RWPE2 (cell line): ENCODE results near the gene TMC2.

ENCODE experiments used
- ATAC-seq: fragments of 200-7000 bp; cut with Tn5 transposase; 3 replicates; pipeline ENCODE4 v1.9.1; 2021; ENCODE audit warnings: low read depth
- DNase-seq: peaks from one replicate; pipeline ENCODE4 v3.0.0-alpha.2; 2020; ENCODE audit warnings: low spot score
- H3K27ac ChIP-seq: fragments of 450-650 bp; 2 replicates; pipeline ENCODE4 v1.5.1; 2017; ENCODE audit warnings: mild to moderate bottlenecking; ENCODE audit not compliant: poor library complexity, severe bottlenecking
- H3K27me3 ChIP-seq: fragments of 250-450 bp; sonication (Bioruptor Pico); 2 replicates; pipeline ENCODE4 v1.5.1; 2021; ENCODE audit warnings: mild to moderate bottlenecking, moderate library complexity; ENCODE audit not compliant: insufficient read depth, poor library complexity, severe bottlenecking
- H3K36me3 ChIP-seq: fragments of 250-450 bp; sonication (Bioruptor Pico); 2 replicates; pipeline ENCODE4 v1.5.1; 2020; ENCODE audit warnings: low read depth, mild to moderate bottlenecking, moderate library complexity
- H3K4me1 ChIP-seq: fragments of 250-450 bp; sonication (Bioruptor Pico); 2 replicates; pipeline ENCODE4 v1.5.1; 2021; ENCODE audit warnings: mild to moderate bottlenecking, moderate library complexity; ENCODE audit not compliant: insufficient read depth, poor library complexity, severe bottlenecking
- H3K4me3 ChIP-seq: fragments of 250-450 bp; sonication (Bioruptor Pico); 2 replicates; pipeline ENCODE4 v1.5.1; 2021; ENCODE audit warnings: mild to moderate bottlenecking, moderate library complexity; ENCODE audit not compliant: severe bottlenecking
- H3K9me3 ChIP-seq: fragments of 250-450 bp; sonication (Bioruptor Pico); 2 replicates; pipeline ENCODE4 v1.5.1; 2021; ENCODE audit warnings: mild to moderate bottlenecking, moderate library complexity; ENCODE audit not compliant: severe bottlenecking
- TF ChIP-seq, protein P1 (sequence below): fragments of 450-650 bp; IDR thresholded peaks from one replicate; pipeline ENCODE4 v1.5.1; 2017; ENCODE audit warnings: mild to moderate bottlenecking, moderate library complexity; ENCODE audit not compliant: poor library complexity, severe bottlenecking

The TMC2 gene

DNA sequence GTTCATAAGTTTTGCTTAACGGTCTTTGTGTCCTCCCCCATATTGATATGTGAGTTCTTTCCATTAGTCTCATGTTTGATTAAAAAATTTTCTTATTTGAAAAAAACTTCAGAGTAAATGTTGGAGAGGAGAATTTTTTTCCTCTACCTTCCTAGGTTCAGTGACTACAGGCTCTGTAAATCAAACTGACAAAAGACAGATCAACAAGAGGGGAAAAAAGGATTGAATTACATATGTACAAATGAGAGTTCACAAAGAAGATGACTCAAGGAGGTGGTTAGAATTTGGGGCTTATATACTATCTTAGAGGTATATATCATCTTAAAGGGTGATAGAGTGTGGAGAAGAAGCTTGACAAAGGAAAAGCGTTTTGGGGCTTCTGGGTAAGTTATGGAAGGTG, 5.6 kb downstream of the TMC2 start:
- Histone ChIP-seq H3K27ac (no peak overlapping the region), H3K4me3 (no peak overlapping the region), H3K27me3 (peaks cover 45% of the 10 kb centered on the region), H3K4me1 (no peaks in the 10 kb centered on the region), H3K9me3 (no peaks in the 10 kb centered on the region), H3K36me3 (no peaks in the 10 kb centered on the region)
- no peak for ATAC-seq
- DNase-seq, result no peak
- TF ChIP-seq, protein P1, sequence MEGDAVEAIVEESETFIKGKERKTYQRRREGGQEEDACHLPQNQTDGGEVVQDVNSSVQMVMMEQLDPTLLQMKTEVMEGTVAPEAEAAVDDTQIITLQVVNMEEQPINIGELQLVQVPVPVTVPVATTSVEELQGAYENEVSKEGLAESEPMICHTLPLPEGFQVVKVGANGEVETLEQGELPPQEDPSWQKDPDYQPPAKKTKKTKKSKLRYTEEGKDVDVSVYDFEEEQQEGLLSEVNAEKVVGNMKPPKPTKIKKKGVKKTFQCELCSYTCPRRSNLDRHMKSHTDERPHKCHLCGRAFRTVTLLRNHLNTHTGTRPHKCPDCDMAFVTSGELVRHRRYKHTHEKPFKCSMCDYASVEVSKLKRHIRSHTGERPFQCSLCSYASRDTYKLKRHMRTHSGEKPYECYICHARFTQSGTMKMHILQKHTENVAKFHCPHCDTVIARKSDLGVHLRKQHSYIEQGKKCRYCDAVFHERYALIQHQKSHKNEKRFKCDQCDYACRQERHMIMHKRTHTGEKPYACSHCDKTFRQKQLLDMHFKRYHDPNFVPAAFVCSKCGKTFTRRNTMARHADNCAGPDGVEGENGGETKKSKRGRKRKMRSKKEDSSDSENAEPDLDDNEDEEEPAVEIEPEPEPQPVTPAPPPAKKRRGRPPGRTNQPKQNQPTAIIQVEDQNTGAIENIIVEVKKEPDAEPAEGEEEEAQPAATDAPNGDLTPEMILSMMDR, result no peak

- Histone ChIP-seq H3K36me3 (no peaks in the 10 kb centered on the region), H3K4me1 (no peaks in the 10 kb centered on the region), H3K27me3 (peaks cover 49% of the 10 kb centered on the region), H3K27ac (no peak overlapping the region), H3K9me3 (no peaks in the 10 kb centered on the region), H3K4me3 (no peak overlapping the region)
- DNase-seq (no peak), ATAC-seq (no peak)
- TF ChIP-seq, protein P1, result no peak
Measured at GRCh38 chr20:2542361-2542760, 6.0 kb downstream of the TMC2 start.

DNA sequence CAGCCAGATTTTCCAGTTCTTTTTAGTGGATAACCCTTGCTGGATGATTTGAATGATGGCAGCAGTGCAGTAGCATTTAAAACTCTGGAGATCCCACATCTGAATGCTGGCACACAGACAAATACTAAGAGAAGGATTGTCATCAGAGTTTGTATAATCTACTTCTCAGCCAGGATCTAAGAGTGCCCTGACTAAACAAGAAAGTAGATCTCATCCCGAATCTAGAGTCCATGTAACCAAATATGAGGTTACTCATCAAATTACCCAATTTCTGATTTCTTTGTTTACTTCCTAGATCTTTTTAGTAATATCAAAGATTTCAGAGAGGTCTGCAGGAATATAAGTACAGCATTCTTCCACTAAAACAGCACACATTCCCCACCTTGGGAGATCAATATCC, 7.8 kb downstream of the TMC2 start:
- Histone ChIP-seq H3K4me3 (no peak overlapping the region), H3K27me3 (peaks cover 53% of the 10 kb centered on the region), H3K9me3 (no peaks in the 10 kb centered on the region), H3K4me1 (no peaks in the 10 kb centered on the region), H3K36me3 (no peaks in the 10 kb centered on the region), H3K27ac (no peak overlapping the region)
- TF ChIP-seq, protein P1, result no peak
- ATAC-seq, result 0 out of 3 replicates have a peak, but pooled peaks have one; percentile 36
- DNase-seq, result no peak

- Histone ChIP-seq H3K4me1 (no peaks in the 10 kb centered on the region), H3K9me3 (no peaks in the 10 kb centered on the region), H3K36me3 (no peaks in the 10 kb centered on the region), H3K27me3 (peaks cover 60% of the 10 kb centered on the region), H3K27ac (no peak overlapping the region), H3K4me3 (no peak overlapping the region)
- DNase-seq, result no peak
- TF ChIP-seq, protein P1, result no peak
- no peak for ATAC-seq
Measured at GRCh38 chr20:2545594-2545993, 9.2 kb downstream of the TMC2 start.

DNA sequence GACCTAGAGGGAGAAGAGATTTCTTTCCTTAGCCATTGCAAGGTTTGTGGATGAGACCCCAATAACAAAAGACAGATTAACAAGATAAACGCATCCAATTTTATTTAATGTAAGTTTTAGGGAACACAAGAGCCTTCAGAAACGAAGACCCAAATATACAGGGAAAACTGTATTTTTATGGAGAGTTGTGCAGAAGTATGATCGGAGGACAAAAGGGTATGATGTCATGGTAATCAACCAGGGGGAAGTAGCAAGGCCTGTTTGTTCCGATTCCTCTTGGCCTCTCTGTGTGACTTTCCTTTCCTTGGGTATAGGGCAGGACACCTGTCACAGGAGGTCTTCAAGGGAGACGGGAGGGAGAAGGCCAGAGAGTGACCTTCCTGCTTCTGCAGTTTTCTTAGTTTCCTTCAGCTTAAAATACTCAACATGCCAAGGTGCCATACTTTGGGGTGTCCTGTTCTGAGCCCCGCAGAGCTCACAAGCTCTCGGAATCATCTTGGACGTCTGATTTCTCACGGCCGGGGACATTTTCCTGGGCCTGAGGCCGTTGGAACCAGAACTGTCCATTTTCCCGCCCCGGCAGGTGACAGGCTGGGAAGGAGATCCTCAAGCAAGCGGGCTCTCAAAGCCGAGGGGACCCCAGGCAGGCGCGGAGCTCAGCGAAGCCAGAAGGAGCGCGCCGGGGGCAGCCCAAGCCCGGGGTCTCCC, 21.7 kb downstream of the TMC2 start:
- no peaks in the 10 kb centered on the region for H3K4me1 ChIP-seq
- TF ChIP-seq, protein P1, result no peak
- peaks cover 88% of the 10 kb centered on the region for H3K27me3 ChIP-seq
- no peaks in the 10 kb centered on the region for H3K9me3 ChIP-seq
- H3K4me3 ChIP-seq, result no peak overlapping the region
- H3K36me3 ChIP-seq, result no peaks in the 10 kb centered on the region
- DNase-seq, result no peak
- no peak for ATAC-seq
- H3K27ac ChIP-seq, result no peak overlapping the region
